GM18870 (cell line): ENCODE results near the gene PHAF1.

Source experiments
- ATAC-seq: cut with Tn5 transposase; IDR thresholded peaks from one replicate; pipeline ENCODE4 v1.9.1; 2021; ENCODE audit warnings: moderate library complexity; ENCODE audit not compliant: unreplicated experiment

Gene PHAF1

DNA sequence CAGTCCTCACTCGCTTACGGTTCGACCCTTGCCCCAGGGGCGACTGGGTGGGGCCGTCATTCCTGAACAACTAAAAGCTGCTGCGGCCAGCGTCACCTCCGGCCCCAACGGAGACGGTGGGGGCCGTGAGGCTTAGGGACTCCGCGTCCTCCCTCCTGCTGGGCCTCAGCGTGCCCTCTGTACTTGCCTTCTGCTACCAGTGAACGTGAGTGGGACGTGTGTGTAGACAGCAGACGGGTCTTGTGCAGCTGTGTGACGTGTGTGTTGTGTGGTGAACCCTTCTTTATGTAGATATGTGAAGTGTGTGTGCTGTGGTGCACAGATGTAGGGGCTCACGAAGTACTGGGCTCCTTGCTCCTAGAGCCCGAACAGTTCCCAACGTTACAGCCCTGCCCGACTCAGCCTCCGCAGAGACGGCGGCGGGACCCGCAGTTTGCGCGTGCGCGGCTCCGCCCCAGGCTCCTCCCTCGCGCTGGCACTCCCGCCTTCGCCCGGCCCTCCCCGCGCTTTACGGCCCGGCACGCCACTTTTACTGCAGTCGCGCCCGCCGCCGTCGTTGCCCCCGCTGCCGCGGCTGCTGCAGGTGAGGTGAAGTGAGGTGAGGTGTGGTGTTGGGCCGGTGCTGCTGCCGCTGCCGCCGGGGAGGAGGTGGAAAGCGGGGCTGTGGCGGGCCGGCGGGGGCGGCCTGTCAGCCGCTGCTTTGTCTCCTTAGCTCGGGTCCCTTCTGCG is at the start of gene PHAF1:
Gene PHAF1, plus strand, starts transcription at position 535 of the 729 bp plus-strand sequence. CDS start 235 bp downstream, outside the sequence.
- ATAC-seq: peak; percentile 57

DNA sequence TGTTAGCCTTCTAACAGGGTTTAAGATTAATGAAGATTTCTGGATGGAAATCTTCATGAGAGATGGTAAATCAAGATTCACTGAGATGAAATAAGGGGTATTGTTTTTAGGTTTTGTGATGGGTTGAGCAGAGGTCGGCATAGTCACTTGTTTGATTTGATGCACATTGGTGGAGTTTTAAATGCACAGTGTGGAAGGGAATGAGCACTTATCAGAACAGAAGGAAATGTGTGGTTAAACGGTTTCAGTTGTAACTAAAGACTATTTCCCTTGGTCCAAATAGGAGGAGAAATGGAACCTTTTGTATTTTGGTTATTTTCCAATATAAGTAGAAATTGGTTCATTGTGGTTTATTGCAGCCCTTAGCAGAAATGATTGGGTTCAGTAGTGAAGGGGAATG is 46.7 kb upstream of the PHAF1 start:
- no peak for ATAC-seq

DNA sequence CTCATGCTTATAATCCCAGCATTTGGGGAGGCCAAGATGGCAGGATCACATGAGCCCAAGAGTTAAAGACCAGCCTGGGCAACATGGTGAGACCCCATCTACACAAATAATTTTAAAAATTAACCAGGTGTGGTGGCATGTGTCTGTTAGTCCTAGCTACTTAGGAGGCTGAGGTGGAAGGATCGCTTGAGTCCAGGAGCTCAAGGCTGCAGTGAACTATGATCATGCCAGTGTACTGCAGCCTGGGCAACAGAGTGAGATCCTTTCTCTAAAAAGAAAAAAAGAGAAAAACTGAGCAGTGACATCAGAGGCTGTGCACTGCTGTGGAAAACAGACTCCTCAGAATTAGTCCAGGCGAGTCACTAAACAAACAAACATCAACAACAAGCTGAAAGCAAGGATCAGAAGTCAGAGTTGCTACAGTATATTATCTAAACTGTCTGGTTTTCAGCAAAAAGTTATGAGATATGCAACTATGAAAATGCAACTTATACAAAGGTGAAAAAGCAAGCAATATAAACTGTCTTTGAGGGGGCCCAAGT is 41.5 kb upstream of the PHAF1 start:
- ATAC-seq: no peak

DNA sequence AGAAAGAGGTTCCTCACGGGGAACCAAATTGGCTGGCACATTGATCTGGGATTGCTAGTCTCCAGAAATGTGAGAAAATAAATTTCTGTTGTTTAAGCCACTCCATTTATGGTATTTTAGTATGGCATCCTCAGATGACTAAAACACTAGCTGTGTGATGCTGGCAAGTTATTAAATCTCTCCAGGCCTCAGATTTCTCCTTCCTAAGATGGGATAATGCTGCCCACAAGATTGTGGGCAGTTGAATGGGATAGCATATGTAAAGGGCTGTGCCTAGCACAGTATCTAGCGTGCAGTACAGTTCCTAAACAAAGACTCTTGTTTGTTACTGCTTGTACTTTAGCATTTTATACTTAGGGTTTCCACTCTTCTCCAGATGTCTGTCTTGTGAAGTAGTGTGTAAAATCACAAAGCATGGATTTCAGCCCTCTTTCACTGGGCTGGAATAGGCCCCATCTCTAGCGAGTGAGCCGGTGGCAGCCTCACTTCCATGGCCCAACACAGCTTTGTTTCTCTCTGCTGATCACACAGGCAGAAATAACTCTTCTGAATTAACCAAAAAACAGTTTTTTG is 38.2 kb upstream of the PHAF1 start:
- no peak for ATAC-seq

DNA sequence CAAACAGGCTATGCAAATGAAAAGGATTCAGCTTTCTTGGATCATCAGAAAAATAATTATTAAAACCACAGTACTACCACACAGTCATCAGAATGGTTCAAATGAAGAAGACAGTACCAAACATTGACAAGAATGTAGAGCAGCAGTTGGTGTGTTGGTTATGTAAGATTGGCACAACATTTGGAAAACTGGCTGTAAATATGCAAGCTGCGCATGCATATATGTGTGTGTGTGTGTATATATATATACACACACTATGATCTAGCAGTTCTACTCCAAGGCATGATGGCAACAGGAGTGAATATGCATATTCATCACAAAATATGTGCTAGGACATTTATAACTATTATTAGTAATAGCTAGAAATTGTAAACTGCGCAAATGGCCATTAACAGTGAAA is 34.4 kb upstream of the PHAF1 start:
- ATAC-seq: no peak

DNA sequence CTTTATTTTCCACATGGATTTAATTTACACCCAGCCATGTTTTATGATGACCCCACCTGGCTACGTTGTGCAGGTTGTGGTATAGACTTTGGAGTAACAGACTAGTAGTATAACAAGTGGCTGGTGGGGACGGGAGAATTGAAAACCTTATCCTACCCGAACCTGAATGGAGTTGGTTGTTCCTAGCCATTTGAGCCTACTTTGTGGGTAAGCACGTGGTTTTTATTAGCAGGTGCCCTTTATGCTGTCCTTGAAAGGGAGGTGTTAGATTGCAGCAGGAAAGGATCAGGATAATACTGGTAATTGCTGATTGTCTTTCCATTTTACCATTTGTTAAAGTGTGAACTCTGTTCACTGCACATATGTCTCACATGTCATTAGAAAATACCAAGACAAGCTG is 31.9 kb upstream of the PHAF1 start:
- no peak for ATAC-seq

DNA sequence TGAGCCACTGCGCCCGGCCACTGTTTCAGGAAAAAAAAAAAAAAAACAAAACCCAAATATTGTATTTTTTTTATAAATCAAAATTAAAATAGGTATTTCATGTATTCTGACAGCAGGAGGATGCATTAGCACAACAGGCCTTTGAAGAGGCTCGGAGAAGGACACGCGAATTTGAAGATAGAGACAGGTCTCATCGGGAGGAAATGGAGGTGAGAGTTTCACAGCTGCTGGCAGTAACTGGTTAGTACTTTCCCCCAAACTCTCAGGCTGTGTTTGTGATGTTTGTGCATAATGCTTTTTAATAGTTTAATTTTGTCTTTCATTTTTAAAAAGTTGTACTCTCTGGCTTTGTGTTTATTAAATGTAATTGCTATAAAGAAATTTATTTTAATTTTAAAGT is 27.6 kb upstream of the PHAF1 start:
- no peak for ATAC-seq

DNA sequence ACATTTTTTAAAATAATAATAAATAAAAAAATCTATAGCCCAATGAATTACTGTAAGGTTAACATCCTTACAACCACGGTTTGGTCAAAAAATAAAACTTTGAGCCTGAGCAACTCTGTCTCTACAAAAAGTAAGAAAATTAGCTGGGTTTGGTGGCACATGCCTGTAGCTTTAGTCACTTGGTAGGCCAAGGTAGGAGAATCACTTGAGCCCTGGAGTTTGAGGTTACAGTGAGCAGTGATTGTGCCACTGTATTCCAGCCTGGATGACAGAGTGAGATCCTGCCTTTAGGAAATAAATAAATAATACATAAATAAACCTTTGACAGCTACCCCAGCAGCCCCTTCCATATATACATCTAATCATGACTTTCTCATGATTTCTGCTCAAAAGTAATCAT is 26.9 kb upstream of the PHAF1 start:
- ATAC-seq: no peak

DNA sequence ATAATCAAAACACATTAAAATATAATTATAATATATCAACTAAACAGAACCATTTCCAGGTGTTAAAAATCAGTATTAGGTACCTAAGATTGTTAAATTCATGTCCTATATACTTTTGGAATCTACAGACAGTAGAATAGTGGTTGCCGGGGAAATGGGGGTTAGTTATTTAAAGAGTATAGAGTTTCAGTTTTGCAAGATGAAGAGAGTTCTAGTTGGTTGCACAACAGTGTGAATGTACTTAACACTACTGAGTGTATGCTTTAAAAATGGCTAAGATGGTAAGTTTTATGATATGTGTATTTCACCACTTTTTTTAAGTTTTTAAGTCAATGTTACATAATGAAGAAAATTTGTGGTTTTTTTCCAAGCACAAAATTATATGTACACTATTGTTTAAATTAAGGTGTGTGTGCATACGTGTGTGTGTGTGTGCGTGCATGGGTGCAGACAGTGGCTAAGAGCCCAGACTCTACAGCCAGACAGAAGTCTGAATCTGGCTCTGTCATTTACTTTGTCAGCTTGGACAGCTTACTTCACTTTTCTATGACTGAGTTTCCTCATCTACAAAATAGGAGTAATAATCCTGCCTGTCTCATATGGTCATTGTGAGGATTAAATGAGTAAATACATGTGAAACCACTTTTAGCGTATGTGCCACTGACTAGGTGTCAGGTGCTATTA is 25.3 kb upstream of the PHAF1 start:
- no peak for ATAC-seq

DNA sequence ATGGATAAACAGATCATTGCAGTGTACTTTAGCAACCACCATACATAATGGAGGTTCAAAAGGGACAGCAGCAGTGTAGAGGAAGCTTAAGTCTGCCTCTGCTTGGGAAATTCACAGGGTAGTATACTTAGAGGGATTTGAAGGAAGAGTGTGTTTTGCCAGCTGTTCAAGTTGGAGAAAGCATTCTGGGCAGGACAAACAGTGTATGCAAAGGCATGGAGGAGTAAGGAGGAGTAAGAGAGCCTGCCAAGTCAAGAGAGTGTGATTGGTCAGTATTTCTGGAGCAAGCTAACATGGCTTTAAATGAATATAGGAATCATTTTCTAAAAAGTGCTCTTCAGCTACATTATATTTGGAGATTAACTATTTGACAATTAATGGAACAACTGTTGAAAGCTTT is 22.9 kb upstream of the PHAF1 start:
- no peak for ATAC-seq

DNA sequence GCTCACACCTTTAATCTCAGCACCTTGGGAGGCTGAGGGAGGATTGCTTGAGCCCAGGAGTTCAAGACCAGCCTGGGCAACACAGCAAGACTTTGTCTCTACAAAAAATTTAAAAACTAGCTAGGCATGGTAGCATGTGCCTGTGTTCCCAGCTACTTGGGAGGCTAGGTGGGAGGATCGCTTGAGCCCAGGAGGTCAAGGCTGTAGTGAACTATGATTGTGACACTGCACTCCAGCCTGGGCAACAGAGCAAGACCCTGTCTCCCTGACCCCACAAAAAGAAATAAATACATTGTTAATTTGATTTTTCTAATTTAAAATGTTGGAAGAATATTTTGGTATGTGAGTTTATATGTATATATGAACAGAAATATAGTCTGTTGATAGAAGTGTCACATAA is 22.4 kb upstream of the PHAF1 start:
- ATAC-seq: no peak

DNA sequence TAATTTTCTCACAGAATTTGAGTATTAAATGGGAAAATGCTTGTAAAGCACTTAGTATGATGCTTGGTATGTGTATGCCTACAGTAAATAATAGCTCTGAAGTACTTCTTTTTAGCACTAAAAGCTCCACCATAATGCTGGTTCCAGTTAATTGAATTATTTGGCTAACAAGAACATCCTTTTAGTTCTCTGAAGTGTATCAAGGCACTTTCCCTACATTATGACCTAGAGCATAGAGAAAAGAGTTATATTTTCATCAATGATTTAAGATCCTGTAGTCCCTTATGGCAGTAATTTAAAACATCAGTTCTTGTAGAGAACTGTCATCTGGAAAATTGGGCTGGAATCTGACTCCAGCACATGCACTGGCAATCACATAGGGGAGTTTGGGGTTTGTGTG is 21.9 kb upstream of the PHAF1 start:
- ATAC-seq: no peak

DNA sequence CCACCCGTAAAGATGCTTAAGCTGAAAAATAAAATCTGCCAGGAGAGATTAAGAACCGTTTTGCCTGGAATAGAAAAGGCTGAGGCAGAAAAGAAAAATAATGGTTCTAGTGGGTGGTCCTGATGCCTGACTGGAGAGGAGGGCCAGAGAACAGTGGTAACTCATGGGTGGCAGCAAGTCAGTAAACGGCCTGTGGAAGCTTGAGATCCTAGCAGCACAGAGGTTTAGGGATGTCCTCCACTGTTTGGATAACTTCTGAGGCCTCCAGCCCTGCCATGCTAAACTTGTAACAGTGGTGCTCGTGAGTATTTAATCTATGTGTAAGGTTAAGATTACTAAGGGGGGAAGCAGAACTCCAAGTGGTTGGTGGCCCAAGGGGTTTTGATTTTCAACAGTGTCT is 21.2 kb upstream of the PHAF1 start:
- ATAC-seq: no peak

DNA sequence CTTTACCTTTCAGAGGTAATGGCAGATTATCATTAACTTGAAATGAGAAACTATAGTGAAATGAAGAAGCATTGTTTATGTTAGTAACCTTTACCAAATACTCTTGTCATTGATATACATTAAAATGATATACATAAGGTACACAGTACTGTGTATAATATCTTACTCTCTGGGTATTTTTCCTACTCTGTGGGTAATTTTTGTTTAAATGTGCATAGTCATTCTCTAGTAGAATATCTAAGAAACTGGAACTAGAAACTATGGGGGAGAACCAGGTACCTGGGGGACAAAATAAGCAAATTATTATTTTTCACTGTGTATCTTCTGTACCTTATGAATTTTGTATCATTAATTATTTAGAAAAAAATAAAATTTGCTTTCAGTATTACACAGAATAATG is 20.6 kb upstream of the PHAF1 start:
- no peak for ATAC-seq

DNA sequence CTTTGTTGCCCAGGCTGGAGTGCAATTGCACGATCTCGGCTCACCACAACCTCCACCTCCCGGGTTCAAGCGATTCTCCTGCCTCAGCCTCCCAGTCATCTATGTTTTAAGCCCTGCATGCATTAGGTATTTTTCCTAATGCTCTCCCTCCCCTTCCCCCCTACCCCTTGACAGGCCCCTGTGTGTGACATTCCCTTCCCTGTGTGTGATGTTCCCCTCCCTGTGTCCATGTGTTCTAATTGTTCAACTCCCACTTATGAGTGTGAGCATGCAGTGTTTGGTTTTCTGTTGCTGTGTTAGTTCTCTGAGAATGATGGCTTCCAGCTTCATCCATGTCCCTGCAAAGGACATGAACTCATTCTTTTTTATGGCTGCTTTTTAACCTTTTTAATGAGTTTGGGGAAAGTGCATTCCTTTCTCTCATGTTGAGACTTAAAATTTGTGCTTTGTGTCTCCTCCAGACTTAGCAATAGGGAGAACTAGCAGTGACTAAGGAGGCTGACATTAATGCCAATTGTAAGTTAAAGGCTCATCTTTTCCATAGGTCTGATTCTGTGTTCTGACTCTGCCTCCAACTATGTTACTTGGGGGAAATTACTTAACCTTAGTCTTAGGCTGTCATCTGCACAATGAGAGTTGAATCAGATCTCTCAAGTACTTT is 17.7 kb upstream of the PHAF1 start:
- no peak for ATAC-seq

DNA sequence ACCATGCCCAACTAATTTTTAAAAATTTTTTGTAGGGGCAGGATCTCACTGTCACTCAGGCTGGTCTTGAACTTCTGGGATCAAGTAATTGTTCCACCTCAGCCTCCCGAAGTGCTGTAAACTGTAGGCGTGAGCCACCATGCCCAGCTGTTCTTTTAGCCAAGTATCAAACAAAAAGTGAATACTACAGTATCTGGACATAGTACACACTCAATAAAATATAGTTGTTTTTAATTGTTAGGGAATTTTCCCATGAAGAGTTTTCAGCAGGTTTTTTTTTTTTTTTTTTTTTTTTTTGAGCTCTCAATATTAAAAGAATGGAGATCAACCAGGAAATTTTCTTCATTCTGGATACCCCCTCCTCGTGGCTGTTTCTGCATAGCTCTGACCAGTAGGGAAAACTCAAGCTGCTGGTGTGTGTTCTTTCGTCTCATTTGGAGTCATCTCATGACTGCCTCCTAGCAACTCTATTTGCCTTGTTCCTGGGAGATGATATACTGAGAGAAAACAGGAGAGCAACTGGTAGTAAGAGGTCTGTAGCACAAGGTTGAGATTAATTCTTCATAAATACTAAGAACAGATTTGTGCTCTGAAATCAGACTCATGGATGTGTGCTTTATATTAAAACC is 16.5 kb upstream of the PHAF1 start:
- no peak for ATAC-seq

DNA sequence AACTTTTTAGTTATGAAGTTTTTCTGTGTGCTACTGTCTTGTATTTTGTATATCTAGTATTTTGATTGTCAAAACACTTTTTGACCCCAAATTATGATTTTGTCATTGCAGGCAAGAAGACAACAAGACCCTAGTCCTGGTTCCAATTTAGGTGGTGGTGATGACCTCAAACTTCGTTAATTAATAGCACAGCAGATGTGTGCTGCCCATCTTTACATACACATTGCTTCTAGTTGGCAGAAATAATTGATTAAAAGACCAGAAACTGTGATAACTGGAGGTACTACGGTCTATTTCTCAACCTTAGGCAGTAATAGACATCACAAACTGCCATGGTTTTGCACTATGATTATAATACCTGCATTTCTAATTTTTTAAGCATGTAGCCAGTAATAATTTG is 11.1 kb upstream of the PHAF1 start:
- no peak for ATAC-seq

DNA sequence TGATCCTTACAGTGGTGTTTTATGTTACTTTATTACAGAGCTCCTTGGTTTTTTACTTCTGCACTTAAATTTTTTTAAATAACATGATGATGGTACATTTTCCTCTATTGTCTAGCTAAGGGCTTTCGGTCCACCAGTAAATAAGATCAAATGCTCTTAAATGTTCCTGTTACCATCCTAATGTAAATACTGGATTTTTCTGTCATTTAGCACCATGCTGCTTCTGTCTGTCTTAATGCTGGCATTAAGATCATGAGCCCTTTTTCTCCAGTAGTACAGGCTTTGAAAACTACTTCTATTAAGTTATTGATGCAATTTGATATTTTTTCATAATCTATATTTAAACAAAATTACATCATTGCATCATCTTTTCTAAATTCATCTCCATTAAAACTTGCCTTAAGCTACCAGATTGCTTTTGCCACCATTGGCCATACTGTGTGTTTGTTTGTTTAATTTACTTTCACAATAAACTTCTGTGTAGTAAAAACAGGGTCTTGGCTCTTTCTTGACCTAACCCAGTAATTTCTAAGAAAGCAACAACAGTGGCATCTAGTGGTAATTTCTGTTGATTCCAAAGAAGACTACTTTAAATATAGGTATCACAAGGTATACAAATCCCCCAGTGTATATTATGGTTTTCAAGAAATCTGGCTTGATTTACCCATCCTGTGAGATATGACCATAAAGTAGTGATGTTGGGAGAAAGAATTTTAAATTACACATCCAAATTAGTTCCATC is 9.0 kb upstream of the PHAF1 start:
- ATAC-seq: no peak

DNA sequence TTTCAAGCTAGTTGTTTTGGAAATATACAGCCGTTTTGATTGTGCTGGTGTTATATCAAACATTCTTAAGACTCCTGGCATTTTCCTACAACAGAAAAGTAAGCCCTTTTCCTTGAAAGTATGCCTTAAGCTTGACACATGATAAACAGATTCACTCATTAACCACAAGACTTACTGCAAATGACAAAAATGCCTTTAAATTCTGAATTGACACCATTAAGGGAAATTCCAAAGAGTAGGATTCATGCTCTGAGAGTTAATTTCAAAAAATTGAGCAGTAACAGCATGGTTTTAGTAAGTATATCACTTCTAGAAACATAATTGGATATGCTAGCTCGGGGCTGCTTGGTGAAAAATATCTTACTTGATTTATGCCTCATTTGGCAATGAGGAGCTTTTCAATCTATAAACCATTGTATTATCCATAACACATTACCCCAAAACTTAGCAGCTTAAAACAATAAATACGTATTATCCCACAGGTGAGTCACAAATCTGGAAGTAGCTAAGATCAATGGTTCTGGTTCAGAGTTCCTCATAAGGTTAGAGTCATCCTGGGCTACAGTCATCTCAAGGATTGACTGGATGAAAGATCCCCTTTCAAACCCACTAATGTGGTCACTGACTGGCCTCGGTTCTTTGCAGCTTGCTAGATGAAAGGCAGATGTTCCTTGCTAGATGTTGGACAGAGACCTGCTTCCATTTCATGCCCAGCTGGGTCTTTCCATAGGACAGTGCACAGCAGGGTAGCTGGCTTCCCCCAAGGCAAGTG is 8.2 kb upstream of the PHAF1 start:
- no peak for ATAC-seq

DNA sequence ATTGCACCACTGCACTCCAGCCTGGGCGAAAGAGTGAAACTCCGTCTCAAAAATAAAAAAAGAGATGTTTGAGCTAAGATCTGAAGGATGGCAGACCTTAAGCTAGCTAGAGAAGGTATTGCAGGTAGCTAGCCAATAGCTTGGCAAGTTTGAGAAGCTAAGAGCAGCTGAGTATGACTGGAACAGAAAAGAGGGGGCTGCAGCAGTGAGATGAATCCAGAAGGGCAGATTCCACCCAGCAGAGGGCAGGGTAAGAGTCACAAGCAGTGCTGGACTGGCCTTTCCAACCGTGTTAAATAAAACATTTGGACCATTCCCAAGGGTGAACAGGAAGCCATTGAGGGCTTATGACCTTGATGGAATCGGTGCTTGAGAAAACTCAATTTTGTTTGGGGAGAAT is 5.7 kb upstream of the PHAF1 start:
- ATAC-seq: no peak
